ENCODE measurements around the gene SMPD1.

Gene SMPD1

DNA sequence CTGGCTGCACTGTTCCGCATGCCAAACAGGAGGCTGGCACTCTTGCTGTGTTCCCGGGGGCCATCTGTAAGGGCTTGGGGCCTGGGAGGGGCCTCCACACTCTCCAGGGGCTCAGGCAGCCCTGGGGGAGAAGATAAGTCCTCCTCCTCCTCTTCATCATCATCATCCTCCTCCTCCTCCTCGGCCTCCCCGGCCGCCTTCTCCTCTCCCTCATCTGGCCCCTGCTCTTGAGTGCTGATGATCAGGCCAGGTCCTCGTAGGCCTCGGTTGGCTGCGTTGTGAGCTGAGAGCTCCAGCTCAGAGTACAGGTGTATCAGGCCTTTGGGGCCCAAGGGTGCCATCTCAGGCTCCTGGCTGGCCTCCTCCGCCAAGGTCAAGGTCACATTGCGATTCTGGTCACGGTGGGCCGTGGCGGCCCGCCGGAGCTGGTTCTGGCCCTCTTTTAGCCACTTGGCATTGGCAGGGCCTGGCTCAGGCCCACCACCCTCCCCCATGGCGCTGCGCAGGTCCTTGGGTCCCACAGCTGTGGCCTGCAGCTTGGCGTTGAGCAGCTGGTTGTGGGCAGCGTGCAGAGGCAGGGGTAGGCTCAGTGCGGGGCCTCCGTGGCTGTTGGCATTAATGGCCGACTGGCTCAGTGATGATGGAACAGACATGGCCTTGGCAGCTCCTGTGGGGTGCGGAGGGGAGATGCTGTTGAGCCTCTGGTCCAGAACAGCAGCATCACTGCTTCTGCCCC is 20.6 kb downstream of the SMPD1 start:
- DNase-seq (ENCODE audit: low read depth in 2 of 2, low spot score in 1 of 2): no peak

DNA sequence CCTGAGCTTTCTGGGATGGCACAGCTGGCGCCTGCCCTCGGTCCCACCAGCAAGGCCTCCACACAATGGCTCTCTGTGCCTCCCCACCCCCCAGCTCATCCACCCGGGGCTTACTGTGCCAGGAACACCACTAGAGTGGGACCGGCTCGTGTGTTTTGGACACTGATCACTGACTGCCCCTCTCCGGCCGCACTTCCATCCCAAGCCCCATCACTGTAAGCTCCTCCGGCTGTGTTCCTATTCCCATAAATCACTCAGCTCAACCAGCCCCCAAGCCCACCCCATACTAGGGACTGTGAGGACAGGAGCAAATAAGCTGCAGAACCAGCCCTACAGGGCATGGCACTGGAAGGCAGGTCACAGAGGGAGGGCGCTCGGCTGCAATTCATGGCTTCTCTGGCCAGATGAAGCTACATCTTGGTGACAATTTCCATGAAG is 21.3 kb downstream of the SMPD1 start:
- DNase-seq (ENCODE audit: low read depth in 2 of 2, low spot score in 1 of 2): no peak

DNA sequence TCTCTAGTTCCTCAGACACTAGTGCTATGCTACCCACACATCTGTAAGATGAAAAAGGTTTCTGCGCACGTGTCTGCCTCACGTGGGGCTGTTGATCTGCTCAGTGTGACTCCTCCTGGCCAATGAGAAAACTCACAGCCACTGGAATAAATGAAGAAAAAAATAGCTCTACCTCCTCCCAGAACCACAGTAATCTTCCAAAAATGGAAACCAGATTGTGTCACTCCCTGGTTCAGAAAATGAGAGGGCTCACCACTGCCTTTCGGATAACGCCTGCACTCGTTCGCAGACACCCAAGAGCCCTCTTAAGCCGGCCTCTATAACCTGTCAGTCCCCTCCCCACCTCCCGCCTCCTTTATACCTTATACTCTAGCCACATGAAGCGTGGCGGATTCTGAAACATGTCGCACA is 23.5 kb downstream of the SMPD1 start:
- DNase-seq (ENCODE audit: low read depth in 2 of 2, low spot score in 1 of 2): peak in 1 of 2 donors; percentile 32

DNA sequence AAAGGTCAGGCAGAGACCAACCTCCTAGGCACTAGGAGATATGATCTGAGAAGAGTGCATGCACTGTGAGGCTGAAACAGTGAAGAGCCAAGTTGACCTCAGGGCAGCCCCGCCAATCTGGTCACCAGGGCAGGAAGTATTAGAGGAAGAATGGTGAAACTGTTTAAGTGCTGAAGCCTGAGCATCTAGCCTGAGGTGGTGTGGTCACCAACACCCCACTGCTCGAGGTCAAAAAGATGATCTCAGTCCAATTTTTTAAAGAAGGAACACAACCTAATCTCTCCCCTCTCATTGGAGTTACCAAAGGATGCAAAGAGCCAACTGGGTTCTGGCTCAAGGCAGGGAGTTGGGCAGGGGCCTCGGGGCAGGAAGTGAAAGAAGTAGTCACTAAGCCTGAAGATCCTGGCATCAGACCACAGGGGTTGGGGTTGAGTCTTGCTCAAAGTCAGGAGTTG is 24.6 kb downstream of the SMPD1 start:
- no peak for DNase-seq (ENCODE audit: low read depth in 2 of 2, low spot score in 1 of 2)

DNA sequence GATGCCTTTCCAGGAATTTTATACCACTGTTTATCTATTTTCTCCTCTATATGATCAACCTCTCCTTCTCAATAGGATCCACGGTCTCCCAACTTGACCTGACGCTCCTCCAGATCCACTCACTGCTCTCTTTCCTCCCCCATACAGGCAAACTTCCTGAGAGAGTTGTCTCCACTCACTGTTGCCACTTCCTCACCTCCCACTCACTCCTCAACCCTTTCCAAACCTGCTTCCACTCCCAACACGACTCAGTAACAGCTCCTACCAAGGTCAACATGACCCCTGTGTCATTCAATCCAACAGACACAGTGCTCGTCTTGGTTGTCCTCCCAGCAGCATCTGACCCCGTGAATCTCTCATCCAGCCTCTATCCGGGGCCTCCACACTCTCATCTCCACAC is 25.5 kb downstream of the SMPD1 start:
- no peak for DNase-seq (ENCODE audit: low read depth in 2 of 2, low spot score in 1 of 2)

DNA sequence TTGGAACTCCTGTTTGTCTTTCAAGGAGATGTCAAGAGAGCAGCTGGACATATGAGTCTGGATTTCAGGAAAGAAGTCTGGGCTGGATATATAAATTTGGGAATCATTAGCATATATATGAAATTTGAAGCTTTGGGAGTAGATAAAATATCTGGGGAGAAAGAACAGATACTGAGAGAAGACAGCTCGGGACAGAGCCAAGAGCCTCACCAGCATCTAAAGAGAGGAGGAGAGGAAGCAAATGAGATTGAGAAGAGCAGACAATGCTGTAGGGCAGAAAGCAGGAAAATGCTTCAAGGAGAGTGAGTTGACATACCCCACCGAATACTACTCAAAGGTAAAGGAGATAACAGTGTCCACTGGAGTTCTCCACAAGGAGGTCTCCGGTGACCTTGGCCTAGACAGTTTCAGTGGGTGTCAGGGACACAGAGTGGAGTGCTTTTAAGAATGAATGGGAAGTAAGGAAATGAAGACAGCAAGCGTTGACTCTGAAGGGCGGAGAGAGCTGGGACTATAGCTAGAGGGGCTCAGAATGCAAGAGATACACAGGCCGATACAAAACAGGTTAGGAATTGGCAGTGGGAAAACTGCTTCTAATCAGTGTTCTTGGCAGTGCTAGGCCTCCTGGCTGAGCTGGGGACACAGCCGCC is 27.8 kb downstream of the SMPD1 start:
- DNase-seq (ENCODE audit: low read depth in 2 of 2, low spot score in 1 of 2): no peak

DNA sequence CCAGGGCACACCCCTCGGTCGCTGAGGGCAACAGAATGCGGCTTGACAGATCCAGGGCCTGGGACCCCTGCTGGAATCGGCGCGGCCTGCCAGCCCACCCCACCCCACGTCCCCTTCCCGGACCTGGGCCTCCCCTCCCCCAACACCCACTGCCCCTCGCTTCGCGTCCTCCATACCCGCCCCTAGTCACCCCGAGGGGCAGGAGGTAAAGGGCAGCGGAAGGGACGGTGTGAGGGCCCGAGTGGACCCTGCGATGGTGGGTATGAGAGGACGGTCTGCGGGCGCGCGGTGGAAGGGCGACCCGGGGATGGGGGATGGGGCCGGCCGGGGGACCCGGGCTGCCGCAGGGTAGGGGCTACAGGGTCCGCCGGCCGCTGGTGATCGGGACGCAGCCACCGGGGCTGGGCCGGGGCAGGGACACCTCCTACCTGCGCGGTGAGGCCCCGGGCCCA is 28.3 kb downstream of the SMPD1 start:
- DNase-seq (ENCODE audit: low read depth in 2 of 2, low spot score in 1 of 2): no peak

DNA sequence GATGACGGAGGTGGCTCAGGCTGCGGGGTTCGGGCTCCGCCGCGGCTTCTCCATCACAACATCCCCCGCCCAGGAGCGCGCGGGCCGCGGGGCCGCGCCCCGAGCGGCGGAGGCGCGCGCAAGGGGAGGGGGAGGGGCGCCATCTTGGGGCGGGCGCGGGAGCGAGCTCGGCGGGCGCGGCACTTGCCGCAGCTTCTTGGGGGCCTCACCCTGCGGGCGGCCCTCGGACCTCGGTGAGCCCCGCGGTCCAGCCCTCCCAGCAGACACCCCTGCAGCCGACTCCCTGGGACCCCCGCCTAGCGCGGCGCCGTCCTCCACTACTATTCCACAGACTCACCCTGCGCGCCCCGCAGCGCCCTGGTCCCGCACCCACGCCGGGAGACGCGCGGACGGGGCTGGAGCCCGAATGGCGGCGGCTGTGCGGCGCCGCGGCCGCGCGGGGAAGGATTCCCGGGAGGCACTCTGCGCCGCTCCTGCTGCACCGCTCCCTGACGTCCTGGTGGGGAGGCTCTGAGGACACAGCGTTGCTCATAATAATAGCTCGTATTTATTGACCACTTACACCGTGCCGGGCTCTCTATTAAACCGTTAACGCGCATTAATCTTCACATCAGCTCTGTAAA is 28.8 kb downstream of the SMPD1 start, which contains the start of gene APBB1:
TSS of gene APBB1 (minus strand) at position 86 of the 623 bp plus-strand sequence. CDS start 7,747 bp downstream, outside the sequence.
- peak; percentile 35 to 40 for DNase-seq (ENCODE audit: low read depth in 2 of 2, low spot score in 1 of 2)

DNA sequence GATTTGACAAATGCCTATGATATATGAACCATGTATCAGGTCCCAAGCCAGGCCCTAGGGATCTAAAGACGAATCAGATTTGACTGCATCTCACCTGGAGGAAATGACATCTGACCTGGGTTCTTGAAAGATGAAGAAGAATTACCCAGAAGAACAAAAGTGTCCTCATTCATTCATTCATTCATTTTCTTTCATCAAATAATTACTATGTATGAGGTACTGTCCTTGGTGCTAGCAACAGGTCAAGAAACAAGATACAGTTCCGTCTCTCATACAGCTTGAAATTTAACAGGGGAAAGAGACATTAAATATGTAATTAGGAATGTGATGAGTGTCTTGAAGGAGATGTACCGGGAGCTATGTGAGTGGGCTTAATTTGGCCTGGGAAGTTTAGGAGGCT is 30.4 kb downstream of the SMPD1 start:
- DNase-seq (ENCODE audit: low read depth in 2 of 2, low spot score in 1 of 2): no peak

DNA sequence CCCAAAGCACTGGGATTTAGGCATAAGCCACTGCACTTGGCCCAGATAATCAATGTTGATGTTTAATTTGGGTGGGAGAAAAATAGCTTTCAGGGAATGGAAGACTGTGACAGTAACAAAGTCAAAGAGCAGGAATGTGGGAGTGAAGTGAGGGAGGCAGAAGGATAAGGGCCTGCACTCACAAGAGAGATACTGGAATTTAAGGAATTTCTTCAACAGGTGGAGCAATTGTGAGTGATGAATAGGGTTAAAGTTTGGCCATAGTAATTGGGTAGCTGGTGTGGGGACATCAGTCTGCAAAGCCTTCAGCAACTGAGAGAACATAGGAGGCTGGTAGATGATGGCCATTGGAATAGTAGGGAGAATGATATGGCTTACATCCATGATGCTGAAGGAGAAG is 37.2 kb downstream of the SMPD1 start:
- no peak for DNase-seq (ENCODE audit: low read depth in 2 of 2, low spot score in 1 of 2)

DNA sequence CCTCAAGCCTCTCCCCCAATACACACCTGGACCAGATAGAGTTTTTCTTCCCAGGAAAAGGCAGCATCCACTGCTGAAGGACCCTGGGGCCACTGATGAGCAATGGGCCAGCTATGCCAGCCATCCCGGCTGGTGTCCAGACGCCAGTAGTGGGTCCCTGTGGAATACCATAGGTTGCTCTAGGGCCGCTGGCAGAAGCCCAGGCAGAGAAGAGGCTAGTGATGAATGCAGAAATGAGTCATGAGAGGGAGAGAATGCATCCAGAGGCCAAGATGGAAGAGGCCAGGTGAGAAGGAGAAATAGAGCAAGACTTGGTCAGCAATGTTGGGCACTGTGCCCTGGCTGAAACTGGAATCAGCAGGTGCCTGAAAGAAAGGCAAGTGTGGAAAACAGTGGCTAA is 41.6 kb downstream of the SMPD1 start:
- no peak for DNase-seq (ENCODE audit: low read depth in 2 of 2, low spot score in 1 of 2)

DNA sequence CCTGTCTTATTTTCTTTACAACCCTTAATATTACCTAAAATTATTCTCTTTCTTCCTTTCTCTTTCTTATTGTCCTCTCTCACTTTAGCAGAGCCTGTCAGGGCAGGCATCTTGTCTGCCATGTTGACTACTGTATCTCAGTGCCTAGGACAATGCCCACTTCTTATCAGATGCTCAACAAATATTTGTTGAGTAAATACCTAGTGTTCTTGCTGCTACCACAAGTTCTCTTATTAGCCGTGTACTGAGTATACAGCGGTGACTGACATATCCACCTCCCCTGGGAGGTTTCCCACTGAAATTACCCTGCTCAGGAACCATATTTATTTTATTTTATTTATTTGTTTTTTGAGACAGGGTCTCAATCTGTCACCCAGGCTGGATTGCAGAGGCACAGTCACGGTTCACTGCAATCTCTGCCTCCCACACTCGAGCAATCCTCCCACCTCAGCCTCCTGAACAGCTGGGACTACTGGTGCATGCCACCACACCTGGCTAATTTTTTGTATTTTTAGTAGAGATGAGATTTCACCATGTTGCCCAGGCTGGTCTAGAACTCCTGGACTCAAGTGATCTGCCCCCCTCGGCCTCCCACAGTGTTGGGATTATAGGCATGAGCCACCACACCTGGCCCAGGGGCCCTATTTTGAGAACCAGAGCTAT is 43.9 kb downstream of the SMPD1 start:
- DNase-seq (ENCODE audit: low read depth in 2 of 2, low spot score in 1 of 2): no peak

DNA sequence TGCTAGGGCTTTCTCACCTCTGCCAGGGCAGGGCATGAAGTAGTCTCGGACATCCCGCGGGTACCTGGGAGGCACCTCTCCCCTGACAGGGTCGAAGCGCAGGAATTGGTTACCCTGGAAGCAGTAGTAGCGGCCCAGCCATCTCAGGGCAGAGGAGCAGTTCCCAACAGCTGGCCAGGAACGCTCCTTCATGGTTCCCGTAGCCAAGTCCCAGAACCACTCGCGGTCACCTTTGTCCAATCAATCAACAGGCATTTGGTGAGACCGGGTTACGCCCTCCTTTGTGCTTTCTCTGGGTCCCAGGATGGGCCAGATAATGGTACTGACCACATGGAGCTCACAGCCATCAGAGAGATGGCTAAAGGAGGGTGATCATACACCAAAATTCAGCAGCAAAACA is 47.1 kb downstream of the SMPD1 start:
- DNase-seq (ENCODE audit: low read depth in 2 of 2, low spot score in 1 of 2): no peak

DNA sequence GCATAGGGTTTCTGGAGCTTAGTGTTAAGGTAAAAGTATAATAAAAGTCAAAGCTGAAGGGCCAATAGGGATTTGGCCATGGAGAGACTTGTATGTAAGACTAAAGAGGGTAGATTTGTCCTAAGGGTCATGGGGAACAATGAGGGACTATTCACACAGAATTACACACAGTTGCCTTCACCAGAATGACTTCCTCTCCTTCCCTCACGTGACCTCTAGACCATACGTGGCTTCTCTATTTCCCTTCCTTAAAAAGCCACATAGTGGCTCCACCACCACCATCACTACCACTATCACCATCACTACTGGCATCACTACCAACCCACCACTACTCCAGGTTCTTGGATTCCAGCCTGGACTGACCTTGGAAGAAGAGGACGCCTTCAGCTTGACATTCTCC is 47.7 kb downstream of the SMPD1 start:
- no peak for DNase-seq (ENCODE audit: low read depth in 2 of 2, low spot score in 1 of 2)

DNA sequence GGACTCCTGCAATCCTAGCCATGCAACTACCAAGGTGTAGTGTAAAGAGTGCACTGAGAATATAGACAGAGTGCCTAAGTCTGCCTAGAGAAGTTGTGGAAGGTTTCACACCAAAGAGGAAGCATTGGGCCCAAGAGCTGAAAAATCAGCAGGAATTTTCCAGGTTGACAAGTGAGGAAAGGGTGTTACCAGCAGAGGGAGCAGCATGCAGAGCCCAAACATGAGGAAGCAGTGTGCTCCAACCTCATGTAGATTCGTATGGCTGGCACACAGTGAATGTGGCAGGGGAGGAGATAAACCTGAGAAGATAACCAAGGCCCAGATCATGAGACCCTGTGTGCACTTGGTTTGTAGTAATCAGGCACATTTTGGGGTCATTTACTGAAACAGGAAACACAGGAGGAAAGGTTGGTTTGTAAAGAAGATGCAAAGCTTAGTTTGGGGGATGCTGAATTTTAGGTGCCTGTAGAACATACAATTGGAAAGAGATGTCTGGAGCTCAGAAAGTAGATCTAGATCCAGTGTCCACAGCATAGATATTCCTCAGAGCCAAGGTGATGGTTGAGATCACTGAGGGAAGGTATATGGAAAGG is 48.8 kb downstream of the SMPD1 start:
- no peak for DNase-seq (ENCODE audit: low read depth in 2 of 2, low spot score in 1 of 2)

DNA sequence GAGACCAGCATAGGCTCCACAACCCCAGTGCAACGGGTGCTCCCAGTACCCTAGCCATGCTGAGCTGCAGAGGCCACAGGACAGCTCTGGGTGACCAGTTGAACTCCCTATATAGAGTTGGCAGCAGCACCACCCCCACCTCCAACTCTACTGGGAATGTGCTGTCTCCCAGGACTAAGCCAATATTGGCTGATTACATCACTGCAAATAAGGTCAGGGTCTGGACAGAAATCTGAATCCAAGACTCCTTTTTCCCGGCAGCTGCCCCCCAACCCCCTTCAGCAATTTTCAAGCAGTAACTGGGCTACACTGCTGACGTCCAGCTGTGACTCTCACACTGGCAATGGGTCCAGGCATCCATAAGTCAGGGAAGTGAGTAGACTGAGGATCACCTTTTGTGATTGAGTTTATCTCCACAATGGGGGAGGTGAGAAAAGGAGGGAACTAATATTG is 50.7 kb downstream of the SMPD1 start, which contains the start of gene HPX:
TSS of gene HPX (minus strand) at position 82 of the 453 bp plus-strand sequence. CDS start at position 58, 24 bp downstream.
- DNase-seq (ENCODE audit: low read depth in 2 of 2, low spot score in 1 of 2): no peak

DNA sequence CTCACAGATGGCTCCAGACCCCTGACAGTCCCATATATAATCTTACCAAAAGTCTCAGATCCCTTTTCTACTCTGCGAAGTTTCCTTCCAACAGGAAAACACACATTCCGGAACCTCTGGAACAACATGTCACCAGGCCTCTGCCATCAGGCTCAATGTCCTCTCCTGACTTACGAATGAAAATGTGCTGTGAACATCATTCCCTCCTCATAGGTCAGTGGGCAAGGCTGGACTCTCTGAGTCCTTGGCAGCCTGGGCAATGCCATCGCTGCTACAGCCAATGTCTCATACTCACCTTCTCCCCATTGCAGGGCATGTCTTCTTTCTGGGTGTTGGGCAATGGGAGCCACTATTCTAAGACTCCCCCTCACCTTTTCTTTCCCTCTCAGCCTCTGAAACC is 52.2 kb downstream of the SMPD1 start:
- no peak for DNase-seq (ENCODE audit: low read depth in 2 of 2, low spot score in 1 of 2)

DNA sequence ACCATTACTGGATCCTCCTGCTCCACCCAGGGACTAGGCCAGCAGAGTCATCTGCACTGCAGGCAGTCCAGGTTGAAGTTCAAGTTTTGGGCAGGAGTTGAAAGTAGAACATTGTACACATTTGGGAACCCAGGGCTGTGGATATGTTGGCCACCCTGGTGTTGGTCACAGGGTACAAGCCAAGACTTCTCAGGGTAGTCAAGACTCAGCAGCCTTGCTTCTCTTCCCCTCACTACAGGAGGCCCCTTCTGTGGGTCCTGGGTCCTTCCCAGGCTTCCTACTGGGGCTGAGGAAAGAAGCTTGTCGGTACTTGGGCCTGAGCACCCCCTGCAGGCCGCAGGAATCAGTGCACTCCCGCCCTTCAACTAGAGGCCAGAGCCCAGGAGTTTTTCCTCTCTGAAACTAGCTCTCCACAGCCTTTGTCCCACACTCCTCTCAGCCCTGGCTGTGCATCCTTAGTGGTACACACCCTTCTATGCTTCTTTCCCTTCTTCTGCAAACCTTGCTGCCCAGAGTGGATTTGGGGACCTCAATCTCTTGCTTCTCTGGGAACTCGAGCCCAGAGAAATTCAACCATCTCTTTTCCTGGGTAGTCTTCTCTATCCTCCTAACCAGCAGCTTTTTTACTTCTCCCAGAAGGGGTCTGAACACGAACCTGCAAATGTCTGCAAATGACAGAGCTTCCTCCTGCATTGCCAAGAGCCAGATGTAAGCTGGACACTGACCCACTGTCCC is 53.2 kb downstream of the SMPD1 start:
- DNase-seq (ENCODE audit: low read depth in 2 of 2, low spot score in 1 of 2): peak in 1 of 2 donors; percentile 29
